ENCODE results near the gene RGL1.
A peak's percentile ranks its signal among the peaks of the same experiment; 100 is the strongest.

The RGL1 gene

GRCh38 chr1:183891158-183891856 is 86.4 kb downstream of the RGL1 start:
- no peak for DNase-seq

GRCh38 chr1:183892351-183892793 is 87.5 kb downstream of the RGL1 start:
- no peak for DNase-seq

- DNase-seq = no peak
Measured at GRCh38 chr1:183893561-183894289, 88.8 kb downstream of the RGL1 start.

GRCh38 chr1:183894290-183894565 is 89.3 kb downstream of the RGL1 start:
- DNase-seq = no peak

- DNase-seq = no peak
Measured at GRCh38 chr1:183896466-183897048, 91.6 kb downstream of the RGL1 start.

GRCh38 chr1:183898001-183898396 is 93.1 kb downstream of the RGL1 start:
- DNase-seq = no peak

- no peak for DNase-seq
Measured at GRCh38 chr1:183898610-183899009, 93.7 kb downstream of the RGL1 start.

DNA sequence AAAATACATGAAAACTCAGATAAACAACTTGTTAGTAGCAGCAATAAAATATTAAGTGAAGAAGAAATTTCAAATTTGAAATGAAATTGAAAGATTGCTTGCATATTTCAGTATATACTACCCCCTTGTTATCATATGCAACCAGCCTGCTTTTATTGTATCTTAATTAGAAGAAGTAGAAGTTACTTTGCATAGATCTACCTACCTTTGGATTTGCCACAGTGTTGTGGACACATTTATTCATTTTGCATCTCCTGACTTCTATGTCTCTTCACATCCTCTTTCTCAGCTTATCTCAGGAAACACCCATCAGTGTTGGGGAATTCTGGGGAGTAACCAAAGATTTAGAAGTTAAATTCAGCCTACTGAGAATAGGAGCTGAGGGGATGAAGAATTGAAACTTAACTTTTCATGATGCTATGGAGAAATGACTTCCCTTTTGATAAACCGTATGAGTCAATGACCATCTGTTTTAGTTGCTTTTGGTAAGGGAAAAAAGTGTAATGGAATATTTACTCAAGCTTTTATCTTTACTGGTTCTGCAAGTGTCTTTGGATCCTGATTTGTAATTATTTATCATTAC is 96.9 kb downstream of the RGL1 start:
- DNase-seq = no peak

DNA sequence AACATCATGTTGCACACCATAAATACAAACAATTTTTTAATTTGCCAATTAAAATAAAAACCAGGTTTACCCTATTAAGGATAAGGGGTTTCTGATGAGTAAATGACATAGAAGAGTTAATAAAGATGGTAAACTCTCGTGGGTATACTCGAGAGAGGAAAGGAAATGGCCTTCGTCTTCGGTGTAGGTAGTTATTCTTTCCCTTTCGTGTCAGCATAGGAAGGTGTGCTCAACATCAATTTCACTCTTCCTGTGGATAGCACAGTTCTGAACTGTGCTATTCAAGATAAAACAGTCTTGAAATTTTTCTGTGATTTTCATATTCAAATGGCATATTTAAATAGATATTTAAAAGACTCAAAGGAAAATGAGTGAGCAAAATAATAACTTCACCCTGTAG is 98.2 kb downstream of the RGL1 start:
- DNase-seq = no peak

- DNase-seq = no peak
Measured at GRCh38 chr1:183905508-183906113, 100.7 kb downstream of the RGL1 start.

- DNase-seq = no peak
Measured at GRCh38 chr1:183907070-183907469, 102.2 kb downstream of the RGL1 start.

GRCh38 chr1:183908079-183908478 is 103.2 kb downstream of the RGL1 start:
- no peak for DNase-seq

- DNase-seq = no peak
Measured at GRCh38 chr1:183909672-183910071, 104.8 kb downstream of the RGL1 start.

- DNase-seq = no peak
Measured at GRCh38 chr1:183910845-183911244, 105.9 kb downstream of the RGL1 start.

GRCh38 chr1:183911285-183911684 is 106.4 kb downstream of the RGL1 start:
- no peak for DNase-seq

- no peak for DNase-seq
Measured at GRCh38 chr1:183912265-183912886, 107.5 kb downstream of the RGL1 start.

DNA sequence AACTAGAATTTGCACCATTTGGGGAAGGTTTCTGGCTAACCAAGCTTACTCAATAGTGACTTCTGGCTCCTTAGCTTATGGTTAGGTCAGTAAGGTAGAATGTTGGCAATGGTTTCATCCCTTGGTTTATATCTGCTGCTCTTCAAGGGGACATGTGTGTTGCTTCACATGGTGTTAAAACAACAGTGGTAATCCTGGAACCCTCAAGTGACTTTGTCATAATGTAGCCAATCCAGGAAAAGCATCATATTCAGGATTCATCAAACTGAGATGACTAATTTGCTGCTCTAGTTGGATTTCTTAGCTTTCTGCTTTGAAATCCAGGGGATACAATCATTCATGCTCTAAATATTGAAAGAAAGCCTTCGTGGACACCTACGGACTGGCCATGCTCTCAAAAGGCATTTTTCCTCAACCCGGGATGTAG is 108.7 kb downstream of the RGL1 start:
- no peak for DNase-seq

DNA sequence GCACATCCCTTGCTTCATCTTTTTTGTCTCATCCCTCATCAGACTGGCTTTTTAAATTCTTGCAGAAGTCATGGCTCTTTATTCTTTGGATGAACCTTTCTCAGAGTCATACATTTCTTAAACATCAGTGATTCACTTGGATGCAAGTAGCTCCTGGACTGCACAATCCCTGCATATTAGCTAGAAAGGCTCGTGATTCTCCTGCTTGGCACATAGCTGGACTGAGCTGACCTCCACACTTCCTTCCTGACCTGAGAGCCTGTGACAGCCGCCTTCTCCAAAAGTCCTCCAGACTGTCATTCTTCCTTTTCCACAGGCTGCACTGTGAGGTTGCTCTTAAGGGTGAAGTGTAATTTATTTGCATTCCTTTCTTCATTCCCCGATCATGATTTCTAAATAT is 109.4 kb downstream of the RGL1 start:
- DNase-seq = no peak

DNA sequence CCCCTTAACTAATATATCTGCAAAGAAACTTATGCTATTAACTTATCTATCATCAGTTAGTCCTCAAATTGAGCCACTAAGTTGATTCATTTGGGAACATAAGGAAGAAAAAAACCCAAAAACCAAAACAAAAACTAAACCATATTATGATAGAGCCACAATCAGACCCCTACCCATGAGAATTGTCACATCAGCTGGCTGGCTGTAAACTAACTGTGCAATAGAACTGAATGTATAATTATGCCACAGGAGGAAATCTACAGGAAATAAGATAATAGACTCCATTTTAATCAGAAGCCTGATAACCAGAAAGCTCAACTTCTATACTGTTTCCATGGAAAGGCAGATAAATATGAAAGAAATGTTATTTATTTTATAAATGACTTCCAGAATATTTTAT is 110.0 kb downstream of the RGL1 start:
- DNase-seq = no peak

DNA sequence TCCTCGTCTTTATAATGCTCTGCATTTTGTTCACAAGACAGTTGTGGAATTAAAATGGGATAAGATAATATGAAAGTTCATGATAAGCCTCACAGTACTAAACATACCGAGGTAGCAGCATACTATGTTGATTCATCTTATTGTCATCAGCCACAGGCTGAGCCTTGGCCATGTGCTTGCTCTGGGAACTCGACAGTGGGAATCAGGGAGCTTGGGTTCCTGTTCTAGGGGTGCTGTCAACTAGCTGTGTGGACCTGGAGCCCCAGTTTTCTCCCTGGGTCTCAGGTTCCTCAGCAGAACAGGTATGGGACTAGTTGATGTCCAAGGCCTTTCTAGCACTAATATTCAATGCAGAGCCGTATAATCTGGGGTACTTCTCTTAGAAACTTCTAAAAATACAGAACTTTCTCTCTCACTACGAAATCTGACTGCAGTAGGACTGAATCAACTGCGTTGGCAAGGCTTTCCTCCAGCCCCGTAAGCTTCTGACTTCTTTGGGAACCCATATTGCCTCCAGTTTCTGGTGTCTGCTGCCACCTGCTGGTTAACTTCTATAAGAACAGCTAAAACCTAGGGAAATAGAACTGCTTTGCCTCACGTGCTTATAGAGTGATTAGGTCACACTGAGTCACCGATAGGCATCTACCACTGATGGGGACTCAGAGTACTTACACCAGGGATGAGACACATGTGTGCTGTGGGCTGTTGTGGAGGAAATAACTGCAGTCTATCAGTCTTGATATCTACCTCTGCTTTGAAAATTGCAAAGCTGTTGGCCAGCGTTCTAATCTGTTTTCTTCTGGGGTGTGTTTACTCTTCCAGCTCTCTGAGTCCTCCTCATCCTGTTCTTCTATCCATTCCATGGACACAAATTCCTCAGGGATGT is 110.9 kb downstream of the RGL1 start:
- DNase-seq = peak; percentile 81

GRCh38 chr1:183916574-183916973 is 111.7 kb downstream of the RGL1 start:
- no peak for DNase-seq

DNA sequence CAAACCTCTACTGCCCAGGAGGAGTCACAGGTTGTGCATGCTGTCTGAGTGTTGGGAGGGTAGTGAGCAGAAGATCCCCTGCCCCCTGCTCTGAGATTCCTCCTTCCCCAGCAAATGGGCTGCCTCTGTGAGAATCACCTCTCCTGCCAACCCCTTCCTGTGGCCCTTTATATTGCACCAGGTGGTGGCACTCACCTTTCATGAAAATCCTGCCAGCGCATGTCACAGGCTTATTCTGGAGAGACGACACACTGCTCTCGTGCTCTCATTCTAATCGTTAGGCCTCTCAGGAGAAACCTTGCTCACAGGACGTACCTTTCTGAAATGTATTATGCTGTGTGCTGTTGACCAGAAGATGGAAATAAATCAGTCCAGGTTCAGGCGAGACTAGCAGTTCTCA is 113.7 kb downstream of the RGL1 start:
- DNase-seq = no peak
